ENCODE data around the gene GPR31.
"Not testable (repeated sequence)": the region's sequence is repeated elsewhere in the genome, so short reads cannot be mapped to it uniquely, and the experiment has no call there.

DNA sequence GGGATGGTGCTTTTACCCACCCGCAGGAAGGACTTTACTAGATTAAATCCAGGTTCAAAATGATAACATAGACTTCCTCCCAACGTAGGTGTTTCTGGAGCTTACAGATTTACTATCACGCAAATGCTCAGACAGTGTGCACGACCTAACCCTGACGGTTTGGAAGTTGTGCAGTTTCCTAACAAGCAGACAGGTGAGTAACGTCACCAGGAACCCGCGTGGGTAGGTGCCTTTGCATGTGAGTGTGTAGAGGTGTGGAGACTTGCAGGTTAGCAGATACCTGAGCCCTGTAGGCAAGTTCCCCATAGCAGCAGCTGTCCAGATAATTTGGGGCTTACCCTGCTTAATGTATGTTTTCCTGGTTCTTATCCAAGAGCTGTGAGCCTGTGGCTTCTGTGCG is 29.5 kb upstream of the GPR31 start:
- TF ChIP-seq, protein P1, sequence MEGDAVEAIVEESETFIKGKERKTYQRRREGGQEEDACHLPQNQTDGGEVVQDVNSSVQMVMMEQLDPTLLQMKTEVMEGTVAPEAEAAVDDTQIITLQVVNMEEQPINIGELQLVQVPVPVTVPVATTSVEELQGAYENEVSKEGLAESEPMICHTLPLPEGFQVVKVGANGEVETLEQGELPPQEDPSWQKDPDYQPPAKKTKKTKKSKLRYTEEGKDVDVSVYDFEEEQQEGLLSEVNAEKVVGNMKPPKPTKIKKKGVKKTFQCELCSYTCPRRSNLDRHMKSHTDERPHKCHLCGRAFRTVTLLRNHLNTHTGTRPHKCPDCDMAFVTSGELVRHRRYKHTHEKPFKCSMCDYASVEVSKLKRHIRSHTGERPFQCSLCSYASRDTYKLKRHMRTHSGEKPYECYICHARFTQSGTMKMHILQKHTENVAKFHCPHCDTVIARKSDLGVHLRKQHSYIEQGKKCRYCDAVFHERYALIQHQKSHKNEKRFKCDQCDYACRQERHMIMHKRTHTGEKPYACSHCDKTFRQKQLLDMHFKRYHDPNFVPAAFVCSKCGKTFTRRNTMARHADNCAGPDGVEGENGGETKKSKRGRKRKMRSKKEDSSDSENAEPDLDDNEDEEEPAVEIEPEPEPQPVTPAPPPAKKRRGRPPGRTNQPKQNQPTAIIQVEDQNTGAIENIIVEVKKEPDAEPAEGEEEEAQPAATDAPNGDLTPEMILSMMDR (IDR thresholded peaks at IDR 0.05): not testable (repeated sequence)
- TF ChIP-seq POLR2A (IDR thresholded peaks at IDR 0.05; ENCODE audit: low read depth): not testable (repeated sequence)

All from esophagus muscularis mucosa (tissue), 3 donors.